Aorta (tissue), 5 donors: Measurements from ENCODE around the gene SLC35D1. TPM values are rescaled to one million over a fixed set of nuclear protein-coding genes. Genes with fewer than 3 reads are reported as not detected.
"Not testable (repeated sequence)": the region's sequence is repeated elsewhere in the genome, so short reads cannot be mapped to it uniquely, and the experiment has no call there.

ENCODE experiments used
- ATAC-seq: fragments of 200-7000 bp; cut with Tn5 transposase; one replicate; pipeline ENCODE4 v1.9.1; 2022; ENCODE audit warnings: moderate library complexity; ENCODE audit not compliant: low FRiP score
- DNase-seq, 2 donors: peaks; one replicate each; pipeline ENCODE4 v3.0.0-alpha.2; 2020
- H3K27ac ChIP-seq, 2 donors: one replicate each; pipeline ENCODE4 v1.5.1; 2013; ENCODE audit warnings: low read length in 2 of 2, mild to moderate bottlenecking in 2 of 2, moderate library complexity in 2 of 2, control low read depth in 1 of 2, inconsistent platforms in 1 of 2, low read depth in 1 of 2
- H3K27me3 ChIP-seq, 2 donors: one replicate each; pipeline ENCODE4 v1.6.1; 2013; ENCODE audit warnings: control low read depth in 1 of 2, low read length in 1 of 2, mild to moderate bottlenecking in 1 of 2, moderate library complexity in 1 of 2; ENCODE audit not compliant: insufficient read depth in 2 of 2, control insufficient read depth in 1 of 2
- H3K36me3 ChIP-seq, 2 donors: one replicate each; pipeline ENCODE4 v1.6.1; 2013; ENCODE audit warnings: control low read depth in 1 of 2, low read length in 1 of 2, mild to moderate bottlenecking in 1 of 2; ENCODE audit not compliant: insufficient read depth in 2 of 2, control insufficient read depth in 1 of 2
- H3K4me1 ChIP-seq, 2 donors: one replicate each; pipeline ENCODE4 v1.6.1; 2013; ENCODE audit warnings: low read length in 2 of 2, control low read depth in 1 of 2, mild to moderate bottlenecking in 1 of 2, moderate library complexity in 1 of 2; ENCODE audit not compliant: insufficient read depth in 2 of 2, control insufficient read depth in 1 of 2
- H3K4me3 ChIP-seq, 2 donors: one replicate each; pipeline ENCODE4 v1.5.1; 2013; ENCODE audit warnings: low read length in 2 of 2, control low read depth in 1 of 2, mild to moderate bottlenecking in 1 of 2
- H3K9me3 ChIP-seq: one replicate; pipeline ENCODE4 v1.6.1; 2013; ENCODE audit warnings: mild to moderate bottlenecking, low read length; ENCODE audit not compliant: control insufficient read depth
- WGBS, 2 donors: extraction: QIAGEN DNeasy Blood & Tissue Kit; methylation state at CpG; one replicate each; pipeline ENCODE4 v1.1.7; 2013; 5-methylcytosine and 5-hydroxymethylcytosine counted together
- intact Hi-C, 2 donors: fragments of 100-400 bp; cut with DNase I; formaldehyde crosslinking; loops; one replicate each; pipeline versions ENCODE4 v1.14.2 to v1.15.0; 2022
- polyA plus RNA-seq, 2 donors: library from polyadenylated mRNA; stranded (reverse); fragments of 200-250 nt; gene quantifications; one replicate each; pipeline ENCODE4 v1.2.3, GENCODE V29; 2013
- total RNA-seq, 2 donors: library from RNA; stranded (reverse); fragmentation: NEBNext Ultra II Directional; extraction: Animal tissue kit (Norgen Biotek cat#: 25700); gene quantifications; one replicate each; pipeline ENCODE4 v1.2.1, GENCODE V29; 2021
- donor health status: healthy with polysubstance abuse.
- donor health status: Bipolar disorder and iron deficiency.
- donor health status: DM: no; HTN: no; CAD: no.
- donor health status: DM: no; HTN: no; CAD: no.
- donor health status: DM: yes; HTN: yes; CAD: no.

SLC35D1 gene
- total and polyA plus RNA-seq, 4 donors: 2.9 to 17.8 (median 10.4) TPM

- H3K36me3 ChIP-seq, intact Hi-C loops, H3K4me1 ChIP-seq, DNase-seq, H3K27me3 ChIP-seq, H3K9me3 ChIP-seq, ATAC-seq, H3K4me3 ChIP-seq, H3K27ac ChIP-seq: not testable (repeated sequence)
- 90 to 93% methylated on average over 5 to 7 of the region's 7 CpGs for WGBS, 2 donors
Observed at GRCh38 chr1:66966188-66966873, 87.6 kb downstream of the SLC35D1 start.

- intact Hi-C loops: no loop called here
- Histone ChIP-seq H3K4me1 (no peaks in the 10 kb centered on the region), H3K4me3 (no peak overlapping the region), H3K36me3 (no peaks in the 10 kb centered on the region), H3K27me3 (no peaks in the 10 kb centered on the region), H3K27ac (no peak overlapping the region), H3K9me3 (no peaks in the 10 kb centered on the region)
- ATAC-seq: no peak
- DNase-seq: no peak
- 91 to 92% methylated on average over 3 of the region's 3 CpGs for WGBS, 2 donors
Observed at GRCh38 chr1:66957938-66958337, 96.0 kb downstream of the SLC35D1 start.

GRCh38 chr1:66954208-66954607 lies 99.7 kb downstream of the SLC35D1 start:
- 74 to 76% methylated on average over 4 of the region's 4 CpGs for WGBS, 2 donors
- DNase-seq: no peak
- no peaks in the 10 kb centered on the region for H3K4me1 ChIP-seq
- peaks cover 0 to 4% of the 10 kb centered on the region in 2 donors for H3K36me3 ChIP-seq
- no peaks in the 10 kb centered on the region for H3K9me3 ChIP-seq
- H3K27me3 ChIP-seq: no peaks in the 10 kb centered on the region
- no peak overlapping the region for H3K4me3 ChIP-seq
- intact Hi-C loops: no loop called here
- no peak for ATAC-seq
- H3K27ac ChIP-seq: no peak overlapping the region

GRCh38 chr1:66951513-66951912 lies 102.4 kb downstream of the SLC35D1 start:
- no peak for DNase-seq
- H3K4me3 ChIP-seq: no peak overlapping the region
- H3K4me1 ChIP-seq: peaks cover 0 to 2% of the 10 kb centered on the region in 2 donors
- WGBS, 2 donors: 45 to 46% methylated on average over 6 of the region's 6 CpGs
- no peak for ATAC-seq
- H3K27me3 ChIP-seq: no peaks in the 10 kb centered on the region
- intact Hi-C loops: no loop called here
- H3K27ac ChIP-seq: no peak overlapping the region
- H3K36me3 ChIP-seq: peaks cover 2 to 4% of the 10 kb centered on the region in 2 donors
- H3K9me3 ChIP-seq: no peaks in the 10 kb centered on the region

Other genes with a start within 250 kb of the SLC35D1 start
- 10 to 100 TPM; 20.8 to 24.2 TPM for gene DNAI4, start 129.3 kb downstream of the SLC35D1 start, total RNA-seq
- gene DNAI4, start 129.3 kb downstream of the SLC35D1 start, polyA plus RNA-seq: 1 to 10 TPM in 1 of 2 donors, under 1 TPM in 1; 0.63 to 2.9 TPM
- gene MIER1, start 129.2 kb downstream of the SLC35D1 start, total RNA-seq: 10 to 100 TPM; 54.6 to 55.7 TPM
- gene MIER1, start 129.2 kb downstream of the SLC35D1 start, polyA plus RNA-seq: 10 to 100 TPM; 20.1 to 33.9 TPM
- not detected for gene C1orf141, start 80.8 kb upstream of the SLC35D1 start, total RNA-seq
- under 1 TPM in 1 of 2 donors, not detected in 1; 0.13 TPM for gene C1orf141, start 80.8 kb upstream of the SLC35D1 start, polyA plus RNA-seq
- under 1 TPM in 1 of 2 donors, not detected in 1; 0.21 TPM for gene IL23R, start 112.3 kb upstream of the SLC35D1 start, total RNA-seq
- gene IL23R, start 112.3 kb upstream of the SLC35D1 start, polyA plus RNA-seq: not detected